ENCODE measurements around the gene FOXF2. TPM values are rescaled to one million over a fixed set of nuclear protein-coding genes. Genes with fewer than 3 reads are reported as not detected.
A peak's percentile ranks its signal among the peaks of the same experiment; 100 is the strongest.
"Not testable (repeated sequence)": the region's sequence is repeated elsewhere in the genome, so short reads cannot be mapped to it uniquely, and the experiment has no call there.

FOXF2 gene
- total RNA-seq, 3 donors from 2014 or later = 0.73 to 4.9 (median 1.6) TPM

- no peak for DNase-seq (ENCODE audit: low spot score in 2 of 2)
- Histone ChIP-seq H3K27ac (peak overlapping the region in 1 of 2 donors; percentile 52), H3K27me3 (no peaks in the 10 kb centered on the region), H3K9me3 (no peaks in the 10 kb centered on the region), H3K4me1 (no peaks in the 10 kb centered on the region), H3K36me3 (no peaks in the 10 kb centered on the region), H3K4me3 (peak overlapping the region in 1 of 3 donors; percentile 9)
- intact Hi-C loops (cut with DNase I; ENCODE audit: low total_unique reads) = no loop called here
- TF ChIP-seq POLR2AphosphoS5 (IDR thresholded peaks at IDR 0.05) (peak in 1 of 3 donors; percentile 19), CTCF (IDR thresholded peaks at IDR 0.05) (no peak), POLR2A (IDR thresholded peaks at IDR 0.05) (no peak)
These were observed 25.4 kb upstream of the FOXF2 start for GRCh38 chr6:1363729-1364572.

- Histone ChIP-seq H3K4me1 (no peaks in the 10 kb centered on the region), H3K9me3 (peaks cover 0 to 5% of the 10 kb centered on the region in 2 donors), H3K27me3 (peaks cover 0 to 4% of the 10 kb centered on the region in 2 donors), H3K36me3 (no peaks in the 10 kb centered on the region), H3K4me3 (no peak overlapping the region), H3K27ac (peak overlapping the region in 1 of 2 donors; percentile 52)
- DNase-seq (ENCODE audit: low spot score in 2 of 2) = no peak
- intact Hi-C loops (cut with DNase I; ENCODE audit: low total_unique reads) = no loop called here
- no peak for TF ChIP-seq POLR2AphosphoS5 (IDR thresholded peaks at IDR 0.05)
- TF ChIP-seq CTCF (IDR thresholded peaks at IDR 0.05) = no peak
- TF ChIP-seq POLR2A (IDR thresholded peaks at IDR 0.05) = no peak
These were observed 24.6 kb upstream of the FOXF2 start for GRCh38 chr6:1364791-1365190.

- TF ChIP-seq CTCF (IDR thresholded peaks at IDR 0.05) (no peak), POLR2A (IDR thresholded peaks at IDR 0.05) (no peak), POLR2AphosphoS5 (IDR thresholded peaks at IDR 0.05) (no peak)
- peaks cover 0 to 4% of the 10 kb centered on the region in 2 donors for H3K27me3 ChIP-seq
- H3K27ac ChIP-seq = no peak overlapping the region
- no peaks in the 10 kb centered on the region for H3K36me3 ChIP-seq
- intact Hi-C loops (cut with DNase I; ENCODE audit: low total_unique reads) = no loop called here
- H3K4me1 ChIP-seq = no peaks in the 10 kb centered on the region
- no peak overlapping the region for H3K4me3 ChIP-seq
- DNase-seq (ENCODE audit: low spot score in 2 of 2) = no peak
- peaks cover 0 to 14% of the 10 kb centered on the region in 2 donors for H3K9me3 ChIP-seq
These were observed 23.7 kb upstream of the FOXF2 start for GRCh38 chr6:1365686-1366085.

GRCh38 chr6:1367771-1368170, 21.6 kb upstream of the FOXF2 start:
- DNase-seq (ENCODE audit: low spot score in 2 of 2) = no peak
- H3K27ac ChIP-seq = no peak overlapping the region
- intact Hi-C loops (cut with DNase I; ENCODE audit: low total_unique reads) = no loop called here
- H3K27me3 ChIP-seq = peaks cover 0 to 5% of the 10 kb centered on the region in 2 donors
- no peak overlapping the region for H3K4me3 ChIP-seq
- no peaks in the 10 kb centered on the region for H3K4me1 ChIP-seq
- H3K9me3 ChIP-seq = peaks cover 0 to 29% of the 10 kb centered on the region in 2 donors
- no peak for TF ChIP-seq CTCF (IDR thresholded peaks at IDR 0.05)
- no peak for TF ChIP-seq POLR2AphosphoS5 (IDR thresholded peaks at IDR 0.05)
- TF ChIP-seq POLR2A (IDR thresholded peaks at IDR 0.05) = no peak
- H3K36me3 ChIP-seq = no peaks in the 10 kb centered on the region

GRCh38 chr6:1368940-1369339, 20.4 kb upstream of the FOXF2 start:
- Histone ChIP-seq H3K9me3 (peaks cover 0 to 32% of the 10 kb centered on the region in 2 donors), H3K4me3 (no peak overlapping the region), H3K27me3 (peaks cover 0 to 17% of the 10 kb centered on the region in 2 donors), H3K4me1 (no peaks in the 10 kb centered on the region), H3K36me3 (no peaks in the 10 kb centered on the region), H3K27ac (no peak overlapping the region)
- intact Hi-C loops (cut with DNase I; ENCODE audit: low total_unique reads) = no loop called here
- no peak for DNase-seq (ENCODE audit: low spot score in 2 of 2)
- TF ChIP-seq POLR2A (IDR thresholded peaks at IDR 0.05) = no peak
- TF ChIP-seq POLR2AphosphoS5 (IDR thresholded peaks at IDR 0.05) = no peak
- TF ChIP-seq CTCF (IDR thresholded peaks at IDR 0.05) = no peak

GRCh38 chr6:1369695-1370094, 19.7 kb upstream of the FOXF2 start:
- Histone ChIP-seq H3K9me3 (peaks cover 0 to 32% of the 10 kb centered on the region in 2 donors), H3K27me3 (peaks cover 0 to 24% of the 10 kb centered on the region in 2 donors)
- H3K36me3 ChIP-seq; H3K4me3 ChIP-seq; intact Hi-C loops (cut with DNase I; ENCODE audit: low total_unique reads); H3K27ac ChIP-seq; H3K4me1 ChIP-seq; DNase-seq (ENCODE audit: low spot score in 2 of 2): not testable (repeated sequence)
